Smooth muscle cell (in vitro differentiated cells): ENCODE measurements around the gene AKAP10. TPM values are rescaled to one million over a fixed set of nuclear protein-coding genes. Genes with fewer than 3 reads are reported as not detected.
"Not testable (repeated sequence)": the region's sequence is repeated elsewhere in the genome, so short reads cannot be mapped to it uniquely, and the experiment has no call there.

ENCODE experiments used
- DNase-seq: peaks from one replicate; lab custom pipeline; 2025; ENCODE audit not compliant: unreplicated experiment; lab: John Stamatoyannopoulos, UW
- H2AFZ ChIP-seq: fragments of 200-600 bp; sonication (generic); 2 replicates; pipeline ENCODE4 v1.6.0; 2016; ENCODE audit warnings: antibody characterized with exemption, low read depth, mild to moderate bottlenecking
- H3F3A ChIP-seq: fragments of 200-600 bp; sonication (generic); 2 replicates; pipeline ENCODE4 v1.6.0; 2017; ENCODE audit warnings: antibody characterized with exemption, low read depth
- H3K27ac ChIP-seq: fragments of 200-600 bp; sonication (generic); 2 replicates; pipeline ENCODE4 v1.5.1; 2016; ENCODE audit warnings: low read depth, mild to moderate bottlenecking
- H3K27me3 ChIP-seq: fragments of 200-600 bp; sonication (generic); 2 replicates; pipeline ENCODE4 v1.6.1; 2016; ENCODE audit warnings: low read depth, mild to moderate bottlenecking
- H3K36me3 ChIP-seq: fragments of 200-600 bp; sonication (generic); 2 replicates; pipeline ENCODE4 v1.5.1; 2016; ENCODE audit warnings: low read depth
- H3K4me1 ChIP-seq: fragments of 200-600 bp; sonication (generic); 2 replicates; pipeline ENCODE4 v1.5.1; 2016; ENCODE audit warnings: low read depth
- H3K4me2 ChIP-seq: fragments of 200-600 bp; sonication (generic); 2 replicates; pipeline ENCODE4 v1.6.0; 2016; ENCODE audit warnings: mild to moderate bottlenecking
- H3K4me3 ChIP-seq: fragments of 200-600 bp; sonication (generic); 2 replicates; pipeline ENCODE4 v1.5.1; 2016; ENCODE audit warnings: mild to moderate bottlenecking
- H3K79me2 ChIP-seq: fragments of 200-600 bp; sonication (generic); 2 replicates; pipeline ENCODE4 v1.6.0; 2016; ENCODE audit warnings: low read depth, mild to moderate bottlenecking
- H3K9ac ChIP-seq: fragments of 200-600 bp; sonication (generic); 2 replicates; pipeline ENCODE4 v1.6.0; 2016; ENCODE audit warnings: low read depth
- H3K9me3 ChIP-seq: fragments of 200-600 bp; sonication (generic); replicated peaks from 2 replicates; pipeline ENCODE4 v1.5.1; 2016; ENCODE audit warnings: low read depth
- H4K20me1 ChIP-seq: fragments of 200-600 bp; sonication (generic); 2 replicates; pipeline ENCODE4 v1.6.0; 2016; ENCODE audit warnings: low read depth
- CTCF ChIP-seq: fragments of 200-600 bp; sonication (generic); IDR thresholded peaks from 2 replicates; pipeline ENCODE4 v1.5.1; 2017; ENCODE audit warnings: borderline replicate concordance, mild to moderate bottlenecking, antibody characterized with exemption; ENCODE audit not compliant: insufficient read depth, poor library complexity, severe bottlenecking
- WGBS: methylation state at CpG from one replicate; pipeline ENCODE4 v1.1.7; 2016; ENCODE audit warnings: low lambda C conversion rate; 5-methylcytosine and 5-hydroxymethylcytosine counted together
- polyA plus RNA-seq: library from polyadenylated mRNA; unstranded; fragments of >200 nt; fragmentation: Nextera tagmentation; extraction: Ambion mirVana; gene quantifications from 2 replicates; pipeline ENCODE4 v1.2.1, GENCODE V29; 2016
- total RNA-seq: library from RNA; depleted of rRNA; stranded (reverse); fragments of >200 nt; gene quantifications from 2 replicates; pipeline ENCODE4 v1.2.3, GENCODE V29; 2014

The AKAP10 gene
- total and polyA plus RNA-seq, 2 experiments from 2014 or later = 23.7 to 28.4 TPM

- TF ChIP-seq CTCF = no peak
- Histone ChIP-seq H3K36me3 (no peaks in the 10 kb centered on the region), H3K4me2 (no peak overlapping the region), H3K4me3 (no peak overlapping the region), H3K4me1 (peaks cover 12% of the 10 kb centered on the region), H3K27me3 (no peaks in the 10 kb centered on the region), H3K9me3 (no peaks in the 10 kb centered on the region), H3K79me2 (no peaks in the 10 kb centered on the region), H2AFZ (no peak overlapping the region), H3K9ac (no peak overlapping the region), H3F3A (peaks cover 5% of the 10 kb centered on the region), H4K20me1 (no peaks in the 10 kb centered on the region), H3K27ac (no peak overlapping the region)
- 97% methylated on average over 2 of the region's 2 CpGs for WGBS
- no peak for DNase-seq
Observed at GRCh38 chr17:19900809-19901208, 76.8 kb downstream of the AKAP10 start.

- Histone ChIP-seq H3F3A (peaks cover 5% of the 10 kb centered on the region), H3K4me3 (no peak overlapping the region), H3K4me2 (peak overlapping the region; percentile 56), H4K20me1 (no peaks in the 10 kb centered on the region), H2AFZ (no peak overlapping the region), H3K4me1 (peaks cover 12% of the 10 kb centered on the region), H3K9me3 (no peaks in the 10 kb centered on the region), H3K79me2 (no peaks in the 10 kb centered on the region), H3K27ac (peak overlapping the region; percentile 78), H3K27me3 (no peaks in the 10 kb centered on the region), H3K36me3 (no peaks in the 10 kb centered on the region), H3K9ac (peak overlapping the region; percentile 49)
- TF ChIP-seq CTCF = no peak
- 44% methylated on average over 2 of the region's 2 CpGs for WGBS
- no peak for DNase-seq
Observed at GRCh38 chr17:19897903-19898302, 79.7 kb downstream of the AKAP10 start.

GRCh38 chr17:19897090-19897837 is 80.4 kb downstream of the AKAP10 start:
- Histone ChIP-seq H3K4me1 (peaks cover 12% of the 10 kb centered on the region), H3K36me3 (no peaks in the 10 kb centered on the region), H3K27ac (peak overlapping the region; percentile 78), H3K9ac (peak overlapping the region; percentile 49), H3K79me2 (no peaks in the 10 kb centered on the region), H2AFZ (no peak overlapping the region), H3K9me3 (no peaks in the 10 kb centered on the region), H4K20me1 (no peaks in the 10 kb centered on the region), H3K4me2 (peak overlapping the region; percentile 56), H3K4me3 (no peak overlapping the region), H3K27me3 (no peaks in the 10 kb centered on the region), H3F3A (peaks cover 5% of the 10 kb centered on the region)
- 97% methylated on average over 8 of the region's 8 CpGs for WGBS
- TF ChIP-seq CTCF = no peak
- DNase-seq = no peak

GRCh38 chr17:19896679-19897078 is 80.9 kb downstream of the AKAP10 start:
- Histone ChIP-seq H2AFZ (no peak overlapping the region), H3K4me3 (no peak overlapping the region), H3K9me3 (no peaks in the 10 kb centered on the region), H3K4me1 (peaks cover 12% of the 10 kb centered on the region), H3K36me3 (no peaks in the 10 kb centered on the region), H4K20me1 (no peaks in the 10 kb centered on the region), H3K27me3 (no peaks in the 10 kb centered on the region), H3K27ac (no peak overlapping the region), H3K79me2 (no peaks in the 10 kb centered on the region), H3K9ac (no peak overlapping the region), H3K4me2 (no peak overlapping the region), H3F3A (peaks cover 5% of the 10 kb centered on the region)
- no peak for DNase-seq
- 95% methylated on average over 2 of the region's 2 CpGs for WGBS
- TF ChIP-seq CTCF = no peak

GRCh38 chr17:19890554-19890953 is 87.1 kb downstream of the AKAP10 start:
- H3K79me2 ChIP-seq, H3K27me3 ChIP-seq, DNase-seq, H3K9me3 ChIP-seq, H2AFZ ChIP-seq, H3F3A ChIP-seq, H3K9ac ChIP-seq, H3K4me1 ChIP-seq, H3K36me3 ChIP-seq, H3K27ac ChIP-seq, H4K20me1 ChIP-seq, H3K4me2 ChIP-seq, H3K4me3 ChIP-seq: not testable (repeated sequence)
- WGBS = 91% methylated on average over 5 of the region's 5 CpGs

GRCh38 chr17:19890001-19890400 is 87.6 kb downstream of the AKAP10 start:
- not testable (repeated sequence) for DNase-seq, H4K20me1 ChIP-seq, H3K79me2 ChIP-seq, H3K4me3 ChIP-seq, H3K27ac ChIP-seq, H3K36me3 ChIP-seq, H3K4me1 ChIP-seq, H2AFZ ChIP-seq, H3K27me3 ChIP-seq, H3F3A ChIP-seq, H3K9ac ChIP-seq, H3K9me3 ChIP-seq, H3K4me2 ChIP-seq
- 92% methylated on average over 5 of the region's 5 CpGs for WGBS
